Tongue (tissue), 2 donors: ENCODE data around the gene C12orf42. TPM values are rescaled to one million over a fixed set of nuclear protein-coding genes. Genes with fewer than 3 reads are reported as not detected.
A peak's percentile ranks its signal among the peaks of the same experiment; 100 is the strongest.

ENCODE experiments used
- DNase-seq: peaks from one replicate; pipeline ENCODE4 v3.0.0-alpha.2; 2015
- total RNA-seq: library from RNA; depleted of rRNA; stranded (reverse); fragments of >200 nt; gene quantifications from one replicate; pipeline ENCODE4 v1.2.3, GENCODE V29; 2014

C12orf42 gene
- total RNA-seq, 1 donor from 2014 or later: 0.72 TPM

- no peak for DNase-seq
Measured at GRCh38 chr12:103336940-103337339, 158.8 kb downstream of the C12orf42 start.

- peak; percentile 7 for DNase-seq
Measured at GRCh38 chr12:103334466-103334865, 161.3 kb downstream of the C12orf42 start.

DNA sequence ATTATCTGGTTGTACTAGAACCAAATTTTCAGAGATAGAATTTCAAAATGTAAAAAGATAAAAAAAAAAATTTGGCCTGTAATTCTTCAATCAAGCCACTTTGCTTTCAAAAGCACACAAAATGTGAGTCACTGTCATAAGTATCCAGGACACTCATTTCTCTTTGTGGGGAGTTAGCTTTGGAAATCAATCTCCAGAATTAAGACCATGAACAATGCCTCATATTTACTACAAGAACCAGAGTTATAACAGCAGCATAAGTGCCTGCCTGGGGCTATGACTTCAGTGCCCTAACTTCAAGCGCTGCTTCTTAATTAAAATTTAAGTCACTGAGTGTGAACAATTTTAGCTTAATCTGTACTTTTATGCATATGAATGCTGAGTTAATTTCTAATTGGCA, 162.1 kb downstream of the C12orf42 start:
- no peak for DNase-seq

- no peak for DNase-seq
Measured at GRCh38 chr12:103331643-103332042, 164.1 kb downstream of the C12orf42 start.

GRCh38 chr12:103330672-103331071, 165.1 kb downstream of the C12orf42 start:
- DNase-seq: no peak

DNA sequence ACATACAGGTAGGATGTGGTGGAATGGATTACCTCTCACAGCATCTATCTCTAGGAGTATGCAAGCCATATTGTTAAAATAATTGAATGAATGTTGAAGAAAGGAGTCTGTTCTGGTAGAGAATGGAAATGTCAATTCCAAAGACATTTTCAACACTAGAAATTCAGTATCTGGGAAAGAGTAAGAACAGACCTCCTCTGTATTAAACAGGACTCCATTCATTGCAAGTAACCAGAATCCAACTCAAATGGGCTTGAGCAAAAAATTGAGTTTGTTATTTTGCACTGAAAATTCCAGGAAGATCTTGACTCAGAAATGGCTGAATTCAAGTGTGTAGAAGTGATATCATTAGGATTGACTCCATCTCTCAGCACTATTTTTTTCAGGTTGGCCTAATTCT, 168.1 kb downstream of the C12orf42 start:
- no peak for DNase-seq

GRCh38 chr12:103326190-103326589, 169.6 kb downstream of the C12orf42 start:
- no peak for DNase-seq

DNA sequence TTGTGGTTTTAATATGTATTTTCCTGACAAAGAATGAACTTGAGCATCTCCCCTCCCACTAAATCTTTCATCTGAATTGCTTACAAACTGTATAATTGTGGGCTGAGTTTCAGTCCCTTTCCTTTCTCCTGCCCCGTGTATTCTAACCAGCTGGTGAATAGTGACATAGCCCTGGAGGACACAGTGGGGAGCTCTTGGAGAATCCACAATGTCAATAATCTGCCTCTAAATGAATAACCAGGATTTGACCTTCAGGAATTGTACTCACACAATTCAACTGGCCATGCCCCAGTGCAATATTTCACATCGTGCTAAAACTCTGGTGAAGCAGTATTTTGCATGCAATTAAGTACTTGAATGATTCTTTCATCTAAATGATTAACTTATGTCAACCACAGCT, 177.2 kb downstream of the C12orf42 start:
- DNase-seq: no peak

DNA sequence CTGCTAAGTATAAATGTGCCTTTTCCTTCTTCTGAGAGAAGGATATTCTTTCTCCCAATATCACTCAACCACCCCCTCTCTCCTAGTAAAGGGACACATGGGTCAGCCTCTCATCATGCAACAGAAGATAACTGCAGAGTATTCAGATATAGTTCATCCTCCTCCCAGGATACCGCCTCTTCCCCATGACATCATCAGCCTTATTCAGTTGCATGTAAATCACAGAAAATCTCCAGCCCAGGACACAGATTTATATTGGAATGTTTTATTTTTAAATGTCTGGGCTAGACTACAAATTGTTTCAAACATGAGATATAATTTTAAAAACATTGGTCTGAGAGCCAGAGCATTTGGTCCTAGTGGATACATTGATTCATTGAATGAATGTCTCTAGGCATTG, 178.5 kb downstream of the C12orf42 start:
- no peak for DNase-seq

DNA sequence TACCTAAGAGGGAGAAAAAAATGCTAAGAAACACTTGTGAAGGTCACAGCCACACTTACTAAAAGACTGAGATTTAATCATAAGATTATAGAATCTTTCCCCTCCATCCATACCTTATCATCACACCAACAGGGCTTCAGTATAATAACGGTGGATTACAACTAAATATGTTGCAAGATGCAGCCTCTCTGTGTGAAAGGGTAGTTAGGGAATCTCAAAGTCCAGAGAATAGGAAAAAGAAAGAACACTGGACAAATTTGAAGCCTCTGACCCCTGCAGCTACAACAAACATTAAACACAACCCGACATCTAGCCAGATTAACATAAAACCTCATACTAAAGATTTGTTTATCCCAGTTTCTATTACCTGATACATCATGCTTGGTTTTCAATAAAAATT, 181.0 kb downstream of the C12orf42 start:
- DNase-seq: no peak

DNA sequence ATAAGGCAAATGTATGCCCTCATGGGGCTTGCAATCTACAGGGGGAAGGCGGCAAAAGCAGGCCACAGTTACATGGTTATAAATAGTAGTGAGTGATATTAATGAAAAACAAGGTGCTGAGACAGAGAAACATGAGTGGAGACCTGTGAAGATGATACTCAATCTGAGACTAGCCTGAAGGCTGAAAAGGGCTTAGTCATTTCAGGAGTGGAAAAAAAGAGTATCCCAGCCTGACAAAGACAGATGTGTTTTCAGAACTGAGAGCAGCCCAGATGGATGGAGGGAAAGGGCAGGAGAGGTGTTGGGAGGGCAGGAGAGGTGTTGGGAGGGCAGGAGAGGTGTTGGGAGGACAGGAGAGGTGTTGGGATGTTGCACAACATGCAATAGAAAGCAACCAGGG, 181.9 kb downstream of the C12orf42 start:
- no peak for DNase-seq

DNA sequence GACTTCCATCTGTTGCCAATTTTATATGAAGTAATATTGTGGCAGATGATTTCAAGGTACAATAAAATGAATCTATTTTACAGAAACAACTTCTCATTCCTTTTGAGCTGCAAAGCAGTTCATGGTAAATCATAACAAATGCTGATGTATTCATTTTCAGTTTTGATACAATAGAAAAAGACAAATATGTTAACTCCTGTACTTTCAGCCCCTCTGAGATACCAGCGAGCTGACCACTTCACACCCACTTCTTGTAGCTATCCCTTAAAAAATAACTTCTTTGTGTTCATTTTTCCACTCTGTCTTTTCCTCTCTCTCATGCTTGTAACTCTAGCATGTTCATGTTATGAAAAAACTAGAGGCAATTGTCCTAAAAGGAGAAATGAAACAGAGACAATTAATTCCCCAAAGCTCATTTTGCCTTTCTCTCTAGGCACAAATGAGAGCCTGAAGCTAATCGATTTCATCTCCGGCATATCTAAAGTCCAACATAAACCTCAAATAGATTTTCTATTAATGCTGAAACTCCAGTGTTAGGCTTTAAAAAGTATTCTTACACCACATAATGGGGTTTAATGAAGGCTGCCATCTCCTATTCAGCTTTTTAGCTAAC, 182.9 kb downstream of the C12orf42 start:
- no peak for DNase-seq

DNA sequence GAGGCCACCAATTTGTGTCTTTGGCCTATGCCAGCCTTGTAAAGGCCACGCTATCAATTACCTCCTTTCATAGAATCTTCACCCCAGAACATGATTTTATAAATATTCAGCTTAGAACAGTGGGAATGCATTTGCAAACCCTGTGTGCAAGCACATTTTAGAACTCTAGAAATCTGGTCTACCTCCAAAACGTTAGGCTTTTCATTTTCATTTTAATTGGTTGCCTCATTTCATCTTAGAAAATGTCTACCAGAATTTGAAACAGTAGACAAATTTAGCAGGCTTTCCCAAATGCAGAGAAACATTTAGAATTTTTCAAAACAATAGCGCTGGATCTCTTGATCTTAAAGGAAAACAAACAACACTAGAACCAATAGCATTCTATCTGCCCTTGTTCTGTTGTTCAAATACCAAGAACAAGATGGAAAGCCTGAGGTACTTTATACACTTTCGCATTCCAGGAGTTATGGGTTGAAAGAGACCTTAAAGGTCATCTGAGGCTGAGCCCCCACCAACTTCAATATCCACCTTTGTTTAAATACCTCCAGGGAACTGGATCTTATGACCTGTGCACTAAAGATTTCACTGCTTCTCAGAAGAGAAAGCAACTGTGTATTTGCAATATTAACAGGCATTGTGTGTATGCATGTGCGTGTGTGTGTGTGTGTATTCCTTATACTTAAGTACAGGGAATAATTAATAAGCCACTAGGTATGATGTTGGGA, 185.1 kb downstream of the C12orf42 start:
- no peak for DNase-seq

GRCh38 chr12:103308396-103308795, 187.4 kb downstream of the C12orf42 start:
- no peak for DNase-seq

GRCh38 chr12:103303484-103303883, 192.3 kb downstream of the C12orf42 start:
- DNase-seq: no peak

DNA sequence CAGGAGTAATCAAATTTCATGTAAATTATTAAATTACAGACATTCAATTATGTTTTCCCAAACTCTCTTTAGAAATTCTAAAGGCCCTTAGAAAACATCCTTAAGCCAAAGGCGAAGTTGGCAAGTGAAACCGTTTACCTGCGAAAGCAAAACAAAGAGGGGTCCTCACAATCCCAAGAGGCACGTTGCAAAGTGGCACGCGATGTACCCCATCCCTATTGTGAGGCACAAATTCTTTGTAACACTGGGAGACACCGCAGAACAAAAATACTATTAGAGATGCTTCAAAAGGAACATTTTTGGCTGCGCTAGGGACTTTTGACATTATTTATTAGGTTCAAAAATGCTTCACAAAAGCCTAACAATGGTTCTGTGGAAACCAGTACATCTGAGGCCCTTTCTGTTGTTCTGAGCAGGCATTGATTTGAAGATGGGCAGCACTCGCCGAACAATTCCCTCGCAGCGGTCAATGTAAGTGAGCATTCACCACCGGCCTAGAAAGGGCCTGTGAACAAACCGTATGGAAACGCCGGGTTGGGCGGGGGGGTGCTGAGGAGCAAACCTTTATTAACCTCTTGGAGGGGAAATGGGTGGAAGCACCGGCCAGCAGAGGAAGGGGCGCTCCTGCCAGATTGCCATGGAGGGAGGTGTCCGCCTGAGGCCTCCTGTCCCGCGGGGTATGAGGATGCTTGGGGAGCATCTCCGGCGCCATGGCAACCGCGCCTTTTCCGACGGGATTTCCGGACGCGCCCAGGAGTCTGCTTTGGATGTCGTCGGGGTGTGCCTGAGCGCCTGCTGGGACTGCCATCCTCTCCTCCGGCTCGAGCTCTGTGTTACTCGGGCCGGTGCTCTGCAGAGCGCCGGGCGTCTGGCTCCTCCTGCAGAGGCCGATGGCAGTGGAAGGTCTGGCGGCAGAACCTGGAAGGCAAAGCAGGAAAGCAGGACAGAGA, 193.9 kb downstream of the C12orf42 start:
- no peak for DNase-seq

- DNase-seq: no peak
Measured at GRCh38 chr12:103288016-103288415, 207.8 kb downstream of the C12orf42 start.

DNA sequence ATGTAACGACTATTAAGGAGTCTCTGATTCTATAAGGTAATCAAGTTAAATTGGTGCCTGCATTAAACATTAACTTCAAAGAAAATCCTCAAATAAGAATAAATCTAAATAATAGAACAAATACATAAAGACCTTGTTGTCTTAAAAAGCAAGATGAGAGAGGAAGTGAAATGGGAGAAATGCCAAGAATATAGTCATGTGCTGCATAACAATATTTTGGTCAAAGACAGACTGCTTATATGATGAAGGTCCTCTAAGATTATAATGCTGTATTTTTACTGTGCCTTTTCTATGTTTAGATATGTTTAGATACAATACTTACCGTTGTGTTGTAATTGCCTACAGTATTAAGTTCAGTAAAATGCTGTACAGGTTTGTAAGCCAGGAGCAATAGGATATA, 213.6 kb downstream of the C12orf42 start:
- DNase-seq: no peak

DNA sequence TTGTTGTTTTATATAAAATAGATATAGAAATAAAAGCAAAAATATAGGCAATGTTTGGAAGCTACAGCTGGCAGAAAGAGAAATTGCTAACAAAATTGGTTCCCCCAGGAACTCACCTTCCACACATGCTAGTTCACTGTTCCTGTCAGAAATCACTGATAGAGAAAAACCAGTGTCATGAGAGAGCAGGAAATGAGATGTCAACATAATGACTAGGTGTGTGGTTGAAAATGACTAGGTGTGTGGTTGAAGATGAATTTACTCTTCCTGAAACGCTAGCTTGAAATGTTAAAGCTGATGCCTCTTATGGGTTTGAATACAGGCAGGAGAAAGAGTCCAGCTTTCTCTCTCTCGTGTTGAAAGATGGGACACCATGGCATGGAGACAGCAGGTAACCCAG, 216.3 kb downstream of the C12orf42 start:
- no peak for DNase-seq

- DNase-seq: no peak
Measured at GRCh38 chr12:103278329-103278728, 217.4 kb downstream of the C12orf42 start.

DNA sequence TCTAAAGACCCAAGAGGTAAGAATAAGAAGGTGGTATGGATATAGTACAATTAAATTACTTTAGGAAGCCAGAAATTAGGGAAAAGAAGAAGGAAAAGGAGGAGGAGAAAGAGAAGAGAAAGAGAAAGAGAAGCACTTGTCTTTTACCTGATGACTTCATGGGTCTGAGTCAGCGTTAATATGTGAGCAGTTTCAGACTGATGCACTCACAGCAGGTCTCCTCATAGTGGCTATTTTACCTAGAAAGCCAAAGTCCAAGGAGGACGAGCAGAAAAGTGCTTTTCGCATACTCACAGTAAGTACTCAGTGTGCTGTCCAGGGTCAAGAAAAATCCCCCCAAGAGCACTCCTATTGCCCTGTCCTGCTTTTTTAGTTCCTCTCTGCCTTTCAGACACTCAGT, 222.1 kb downstream of the C12orf42 start:
- DNase-seq: no peak

- DNase-seq: no peak
Measured at GRCh38 chr12:103272949-103273348, 222.8 kb downstream of the C12orf42 start.

GRCh38 chr12:103269946-103270345, 225.8 kb downstream of the C12orf42 start:
- DNase-seq: peak; percentile 69
